ENCODE data around the gene FAIM2. TPM values are rescaled to one million over a fixed set of nuclear protein-coding genes. Genes with fewer than 3 reads are reported as not detected.
A peak's percentile ranks its signal among the peaks of the same experiment; 100 is the strongest.

FAIM2 gene
- total RNA-seq, result under 1 TPM in 2 of 5 donors, not detected in 3; 0.25 to 0.30 TPM
- 0.13 TPM for total RNA-seq (2013)
- 0 to 0.22 (median 0.05) reads per million in 29 experiments for total RNA-seq

GRCh38 chr12:49903700-49904423, at the start of gene FAIM2:
Gene FAIM2, minus strand, starts transcription at chr12:49903900. Its CDS starts 108 bp downstream, at chr12:49903792.
- H3K27me3 ChIP-seq (replicated peaks in 1 of 2; ENCODE audit: control insufficient read depth in 2 of 2, extremely low read depth in 1 of 2, insufficient read depth in 2 of 2, low read length in 1 of 2), result peaks cover 0 to 22% of the 10 kb centered on the region in 2 experiments
- H3K36me3 Mint-ChIP-seq, result no peaks in the 10 kb centered on the region
- H3K27me3 Mint-ChIP-seq, result peaks cover 7 to 21% of the 10 kb centered on the region in 2 donors
- peak within 1 kb of the TSS; percentile 59 to 77 (median 77) for H3K4me3 Mint-ChIP-seq
- no peak within 1 kb of the TSS for H3K27ac ChIP-seq (ENCODE audit: low read length)
- peaks cover 0 to 15% of the 10 kb centered on the region in 2 experiments for H3K4me1 ChIP-seq (ENCODE audit: control insufficient read depth in 1 of 2, extremely low read depth in 1 of 2, insufficient read depth in 2 of 2, low read length in 2 of 2)
- no peak within 1 kb of the TSS for H3K27ac Mint-ChIP-seq
- ChIA-PET POLR2A (no interaction called here), CTCF (interaction anchor here in 1 of 2 donors (0.6 kb wide), 1 partner anchor 92 kb away, joined by 6 read pairs; no protein-coding TSS in a partner anchor)
- ATAC-seq (replicated peaks in 1 of 4) (peak; percentile 74 to 90 (median 85)), DNase-seq (peak in 31 of 35 experiments; percentile 9 to 57 (median 37))
- H3K9me3 ChIP-seq, result no peaks in the 10 kb centered on the region
- H3K4me1 Mint-ChIP-seq, result peaks cover 9 to 15% (median 12%) of the 10 kb centered on the region in 3 donors
- peak within 1 kb of the TSS; percentile 25 to 39 for H3K4me3 ChIP-seq (ENCODE audit: control insufficient read depth in 1 of 2, extremely low read depth in 1 of 2, low read length in 1 of 2)
- no peaks in the 10 kb centered on the region for H3K9me3 Mint-ChIP-seq
- no peaks in the 10 kb centered on the region for H3K36me3 ChIP-seq (ENCODE audit: control insufficient read depth in 2 of 2, extremely low read depth in 1 of 2, insufficient read depth in 1 of 2, low read length in 1 of 2)
- WGBS (ENCODE audit: insufficient coverage), result 6% methylated on average over 30 of the region's 56 CpGs

GRCh38 chr12:49953151-49953550, 49.5 kb upstream of the FAIM2 start:
- 78% methylated on average over 3 of the region's 4 CpGs for WGBS (ENCODE audit: insufficient coverage)
- no peaks in the 10 kb centered on the region for H3K36me3 Mint-ChIP-seq
- no peak overlapping the region for H3K4me3 Mint-ChIP-seq
- H3K9me3 ChIP-seq, result no peaks in the 10 kb centered on the region
- ChIA-PET POLR2A (no interaction called here), CTCF (interaction anchor here in 1 of 2 donors (0.5 kb wide), 1 partner anchor 583 kb away, joined by 4 read pairs; no protein-coding TSS in a partner anchor)
- H3K9me3 Mint-ChIP-seq, result no peaks in the 10 kb centered on the region
- no peaks in the 10 kb centered on the region for H3K4me1 ChIP-seq (ENCODE audit: control insufficient read depth in 1 of 2, extremely low read depth in 1 of 2, insufficient read depth in 2 of 2, low read length in 2 of 2)
- H3K4me3 ChIP-seq (ENCODE audit: control insufficient read depth in 1 of 2, extremely low read depth in 1 of 2, low read length in 1 of 2), result no peak overlapping the region
- peaks cover 33 to 64% of the 10 kb centered on the region in 2 donors for H3K27me3 Mint-ChIP-seq
- no peak overlapping the region for H3K27ac Mint-ChIP-seq
- peaks cover 10 to 85% of the 10 kb centered on the region in 2 experiments for H3K27me3 ChIP-seq (replicated peaks in 1 of 2; ENCODE audit: control insufficient read depth in 2 of 2, extremely low read depth in 1 of 2, insufficient read depth in 2 of 2, low read length in 1 of 2)
- H3K27ac ChIP-seq (ENCODE audit: low read length), result no peak overlapping the region
- ATAC-seq (replicated peaks in 1 of 4) (no peak), DNase-seq (no peak)
- H3K36me3 ChIP-seq (ENCODE audit: control insufficient read depth in 2 of 2, extremely low read depth in 1 of 2, insufficient read depth in 1 of 2, low read length in 1 of 2), result no peaks in the 10 kb centered on the region
- peaks cover 0 to 3% (median 0%) of the 10 kb centered on the region in 3 donors for H3K4me1 Mint-ChIP-seq

GRCh38 chr12:49952391-49953055, 48.8 kb upstream of the FAIM2 start:
- Histone ChIP-seq H3K4me3 (ENCODE audit: control insufficient read depth in 1 of 2, extremely low read depth in 1 of 2, low read length in 1 of 2) (no peak overlapping the region), H3K27me3 (replicated peaks in 1 of 2; ENCODE audit: control insufficient read depth in 2 of 2, extremely low read depth in 1 of 2, insufficient read depth in 2 of 2, low read length in 1 of 2) (peaks cover 10 to 82% of the 10 kb centered on the region in 2 experiments), H3K9me3 (no peaks in the 10 kb centered on the region), H3K27ac (ENCODE audit: low read length) (no peak overlapping the region), H3K4me1 (ENCODE audit: control insufficient read depth in 1 of 2, extremely low read depth in 1 of 2, insufficient read depth in 2 of 2, low read length in 2 of 2) (no peaks in the 10 kb centered on the region), H3K36me3 (ENCODE audit: control insufficient read depth in 2 of 2, extremely low read depth in 1 of 2, insufficient read depth in 1 of 2, low read length in 1 of 2) (no peaks in the 10 kb centered on the region)
- H3K9me3 Mint-ChIP-seq, result no peaks in the 10 kb centered on the region
- CTCF ChIA-PET, result interaction anchor here in 1 of 2 donors (0.6 kb wide), 1 partner anchor 22 kb away, joined by 3 read pairs; no protein-coding TSS in a partner anchor
- peaks cover 0 to 3% (median 0%) of the 10 kb centered on the region in 3 donors for H3K4me1 Mint-ChIP-seq
- DNase-seq, result no peak
- H3K36me3 Mint-ChIP-seq, result no peaks in the 10 kb centered on the region
- peaks cover 27 to 58% of the 10 kb centered on the region in 2 donors for H3K27me3 Mint-ChIP-seq
- WGBS (ENCODE audit: insufficient coverage), result 60% methylated on average over 1 of the region's 1 CpG
- H3K27ac Mint-ChIP-seq, result no peak overlapping the region
- no peak overlapping the region for H3K4me3 Mint-ChIP-seq
- no peak for ATAC-seq (replicated peaks in 1 of 4)
- POLR2A ChIA-PET, result no interaction called here

- Histone ChIP-seq H3K4me1 (ENCODE audit: control insufficient read depth in 1 of 2, extremely low read depth in 1 of 2, insufficient read depth in 2 of 2, low read length in 2 of 2) (no peaks in the 10 kb centered on the region), H3K27ac (ENCODE audit: low read length) (no peak overlapping the region), H3K4me3 (ENCODE audit: control insufficient read depth in 1 of 2, extremely low read depth in 1 of 2, low read length in 1 of 2) (no peak overlapping the region), H3K36me3 (ENCODE audit: control insufficient read depth in 2 of 2, extremely low read depth in 1 of 2, insufficient read depth in 1 of 2, low read length in 1 of 2) (no peaks in the 10 kb centered on the region), H3K9me3 (no peaks in the 10 kb centered on the region), H3K27me3 (replicated peaks in 1 of 2; ENCODE audit: control insufficient read depth in 2 of 2, extremely low read depth in 1 of 2, insufficient read depth in 2 of 2, low read length in 1 of 2) (peaks cover 10 to 73% of the 10 kb centered on the region in 2 experiments)
- ATAC-seq (replicated peaks in 1 of 4) (no peak), DNase-seq (no peak)
- WGBS (ENCODE audit: insufficient coverage), result 64% methylated on average over 10 of the region's 14 CpGs
- POLR2A ChIA-PET, result no interaction called here
- Mint-ChIP-seq H3K27ac (no peak overlapping the region), H3K9me3 (no peaks in the 10 kb centered on the region), H3K27me3 (peaks cover 19 to 50% of the 10 kb centered on the region in 2 donors), H3K4me3 (no peak overlapping the region), H3K36me3 (no peaks in the 10 kb centered on the region), H3K4me1 (peaks cover 0 to 3% (median 0%) of the 10 kb centered on the region in 3 donors)
- CTCF ChIA-PET, result no interaction called here
These were observed 47.9 kb upstream of the FAIM2 start for GRCh38 chr12:49951411-49952240.

DNA sequence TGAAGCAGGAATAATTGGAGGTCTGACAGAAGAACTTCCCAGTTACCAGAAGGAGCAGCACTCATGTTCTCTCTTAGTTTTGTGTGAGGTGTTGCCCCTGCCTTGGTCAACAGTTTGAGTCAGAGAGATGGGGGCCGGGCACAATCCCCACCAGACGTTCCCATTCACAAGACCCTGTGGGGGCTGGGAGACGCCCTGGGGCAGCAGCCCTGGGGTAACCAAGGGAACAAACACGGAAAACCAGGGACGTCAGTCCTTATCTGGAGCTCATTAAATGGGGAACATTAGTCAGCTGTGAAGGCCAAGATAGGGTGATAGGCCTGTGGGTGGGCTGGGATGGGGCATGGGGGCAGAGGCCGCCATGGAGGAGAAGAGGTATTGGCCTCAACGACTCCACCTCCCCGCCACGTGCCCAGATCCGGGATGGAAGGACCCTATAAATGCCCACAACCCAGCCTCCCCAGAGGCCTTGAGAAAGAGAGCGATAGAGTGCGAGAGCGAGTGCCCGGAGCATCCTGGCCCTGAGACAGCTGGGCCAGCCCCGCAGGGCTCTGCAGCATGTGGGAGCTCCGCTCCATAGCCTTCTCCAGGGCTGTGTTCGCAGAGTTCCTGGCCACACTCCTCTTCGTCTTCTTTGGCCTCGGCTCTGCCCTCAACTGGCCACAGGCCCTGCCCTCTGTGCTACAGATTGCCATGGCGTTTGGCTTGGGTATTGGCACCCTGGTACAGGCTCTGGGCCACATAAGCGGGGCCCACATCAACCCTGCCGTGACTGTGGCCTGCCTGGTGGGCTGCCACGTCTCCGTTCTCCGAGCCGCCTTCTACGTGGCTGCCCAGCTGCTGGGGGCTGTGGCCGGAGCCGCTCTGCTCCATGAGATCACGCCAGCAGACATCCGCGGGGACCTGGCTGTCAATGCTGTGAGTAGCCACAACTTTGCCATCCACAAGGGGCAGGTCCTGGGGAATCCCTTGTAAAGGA, 46.9 kb upstream of the FAIM2 start, which contains the start of gene AQP2:
Gene AQP2 (plus strand): TSS at position 465 of the 979 bp plus-strand sequence. CDS start 94 bp downstream, at position 559.
- no peak within 1 kb of the TSS for H3K27ac ChIP-seq (ENCODE audit: low read length)
- Mint-ChIP-seq H3K9me3 (no peaks in the 10 kb centered on the region), H3K4me1 (peaks cover 6 to 10% (median 8%) of the 10 kb centered on the region in 3 donors), H3K4me3 (no peak within 1 kb of the TSS), H3K27me3 (peaks cover 15 to 43% of the 10 kb centered on the region in 2 donors), H3K36me3 (no peaks in the 10 kb centered on the region), H3K27ac (no peak within 1 kb of the TSS)
- ChIA-PET POLR2A (interaction anchor here in 1 of 2 donors (0.7 kb wide), 1 partner anchor 11 kb away, joined by 6 read pairs; no protein-coding TSS in a partner anchor), CTCF (no interaction called here)
- H3K27me3 ChIP-seq (replicated peaks in 1 of 2; ENCODE audit: control insufficient read depth in 2 of 2, extremely low read depth in 1 of 2, insufficient read depth in 2 of 2, low read length in 1 of 2), result peaks cover 10 to 63% of the 10 kb centered on the region in 2 experiments
- DNase-seq (no peak), ATAC-seq (replicated peaks in 1 of 4) (no peak)
- 83% methylated on average over 27 of the region's 32 CpGs for WGBS (ENCODE audit: insufficient coverage)
- H3K4me1 ChIP-seq (ENCODE audit: control insufficient read depth in 1 of 2, extremely low read depth in 1 of 2, insufficient read depth in 2 of 2, low read length in 2 of 2), result peaks cover 0 to 2% of the 10 kb centered on the region in 2 experiments
- no peaks in the 10 kb centered on the region for H3K9me3 ChIP-seq
- no peaks in the 10 kb centered on the region for H3K36me3 ChIP-seq (ENCODE audit: control insufficient read depth in 2 of 2, extremely low read depth in 1 of 2, insufficient read depth in 1 of 2, low read length in 1 of 2)
- no peak within 1 kb of the TSS for H3K4me3 ChIP-seq (ENCODE audit: control insufficient read depth in 1 of 2, extremely low read depth in 1 of 2, low read length in 1 of 2)
